GM10248 (cell line): ENCODE results near the gene TMEM164.

Experiments used
- CTCF ChIA-PET: fragments of 300-600 bp; sonication (Branson Sonifier 250); formaldehyde crosslinking; extraction: SDS; loops from one replicate; lab custom pipeline; 2021; ENCODE audit warnings: antibody characterized with exemption; lab: Yijun Ruan, JAX
- POLR2A ChIA-PET: fragments of 350-650 bp; sonication (Branson Sonifier 250); formaldehyde crosslinking; extraction: SDS; loops from one replicate; lab custom pipeline; 2020; ENCODE audit warnings: antibody characterized with exemption; lab: Yijun Ruan, JAX
- DNase-seq: peaks from one replicate; pipeline ENCODE4 v3.0.0; 2012; ENCODE audit errors: extremely low spot score
- TF ChIP-seq, protein P1 (sequence below): IDR thresholded peaks from 2 replicates; pipeline ENCODE4 v1.5.1; 2012; ENCODE audit warnings: mild to moderate bottlenecking, low read depth; ENCODE audit errors: extremely low read depth, missing control alignments, control extremely low read depth

TMEM164 gene

GRCh38 chrX:110175146-110175545 is 172.2 kb downstream of the TMEM164 start:
- POLR2A ChIA-PET, result no interaction called here
- CTCF ChIA-PET, result interaction anchor here (1.0 to 3.5 kb wide), 5 partner anchors 7 to 29 kb away, joined by 3 to 14 read pairs (median 5); no protein-coding TSS in a partner anchor
- TF ChIP-seq, protein P1, sequence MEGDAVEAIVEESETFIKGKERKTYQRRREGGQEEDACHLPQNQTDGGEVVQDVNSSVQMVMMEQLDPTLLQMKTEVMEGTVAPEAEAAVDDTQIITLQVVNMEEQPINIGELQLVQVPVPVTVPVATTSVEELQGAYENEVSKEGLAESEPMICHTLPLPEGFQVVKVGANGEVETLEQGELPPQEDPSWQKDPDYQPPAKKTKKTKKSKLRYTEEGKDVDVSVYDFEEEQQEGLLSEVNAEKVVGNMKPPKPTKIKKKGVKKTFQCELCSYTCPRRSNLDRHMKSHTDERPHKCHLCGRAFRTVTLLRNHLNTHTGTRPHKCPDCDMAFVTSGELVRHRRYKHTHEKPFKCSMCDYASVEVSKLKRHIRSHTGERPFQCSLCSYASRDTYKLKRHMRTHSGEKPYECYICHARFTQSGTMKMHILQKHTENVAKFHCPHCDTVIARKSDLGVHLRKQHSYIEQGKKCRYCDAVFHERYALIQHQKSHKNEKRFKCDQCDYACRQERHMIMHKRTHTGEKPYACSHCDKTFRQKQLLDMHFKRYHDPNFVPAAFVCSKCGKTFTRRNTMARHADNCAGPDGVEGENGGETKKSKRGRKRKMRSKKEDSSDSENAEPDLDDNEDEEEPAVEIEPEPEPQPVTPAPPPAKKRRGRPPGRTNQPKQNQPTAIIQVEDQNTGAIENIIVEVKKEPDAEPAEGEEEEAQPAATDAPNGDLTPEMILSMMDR, result no peak
- no peak for DNase-seq

DNA sequence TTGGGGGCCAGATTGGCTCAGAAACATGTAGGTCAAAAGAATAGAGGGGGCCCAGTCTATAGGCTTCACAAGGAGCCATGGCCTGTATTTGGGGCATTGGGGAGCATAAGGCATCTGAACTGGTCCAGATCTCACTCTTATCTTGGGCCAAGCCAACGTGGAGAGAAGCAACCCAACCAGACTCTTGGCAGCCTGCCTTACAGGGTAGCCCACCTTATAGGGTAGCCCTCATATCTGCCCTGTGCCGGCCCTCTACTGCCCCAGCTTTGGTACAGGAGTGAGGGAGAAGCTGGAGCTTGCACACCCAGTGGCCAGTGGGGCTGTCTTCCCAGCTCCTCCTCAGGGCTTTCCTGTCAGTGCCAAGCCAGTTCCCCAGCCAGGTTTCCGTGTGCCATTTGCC is 172.8 kb downstream of the TMEM164 start:
- no peak for DNase-seq
- TF ChIP-seq, protein P1, result no peak
- ChIA-PET POLR2A (no interaction called here), CTCF (interaction anchor here (1.0 to 3.5 kb wide), 3 partner anchors 8 to 20 kb away, joined by 3 to 14 read pairs (median 5); no protein-coding TSS in a partner anchor)

- ChIA-PET POLR2A (no interaction called here), CTCF (interaction anchor here (1.6 to 6.2 kb wide), 2 partner anchors 10 to 18 kb away, joined by 3 to 21 read pairs; no protein-coding TSS in a partner anchor)
- TF ChIP-seq, protein P1, result no peak
- no peak for DNase-seq
Observed at GRCh38 chrX:110178179-110178865, 175.4 kb downstream of the TMEM164 start.

- ChIA-PET CTCF (interaction anchor here (1.0 to 6.2 kb wide), 6 partner anchors 12 to 24 kb away, joined by 3 to 21 read pairs (median 4); no protein-coding TSS in a partner anchor), POLR2A (no interaction called here)
- TF ChIP-seq, protein P1, result no peak
- DNase-seq, result no peak
Observed at GRCh38 chrX:110180176-110180927, 177.4 kb downstream of the TMEM164 start.

GRCh38 chrX:110180928-110181310 is 178.0 kb downstream of the TMEM164 start:
- DNase-seq, result no peak
- CTCF ChIA-PET, result interaction anchor here (1.3 to 6.2 kb wide), 3 partner anchors 13 to 24 kb away, joined by 4 to 21 read pairs (median 6); no protein-coding TSS in a partner anchor
- TF ChIP-seq, protein P1, result no peak
- POLR2A ChIA-PET, result no interaction called here

GRCh38 chrX:110181459-110182137 is 178.7 kb downstream of the TMEM164 start:
- TF ChIP-seq, protein P1, result no peak
- ChIA-PET CTCF (interaction anchor here (1.1 to 6.2 kb wide), 5 partner anchors 9 to 25 kb away, joined by 3 to 21 read pairs (median 6); no protein-coding TSS in a partner anchor), POLR2A (no interaction called here)
- DNase-seq, result no peak
